Measurements from ENCODE around the gene SLC10A7. TPM values are rescaled to one million over a fixed set of nuclear protein-coding genes. Genes with fewer than 3 reads are reported as not detected.

Gene SLC10A7
- total and polyA plus RNA-seq, 2 donors (not counting 1 experiment from before 2014, with no cell fraction given): 7.4 to 12.6 TPM

DNA sequence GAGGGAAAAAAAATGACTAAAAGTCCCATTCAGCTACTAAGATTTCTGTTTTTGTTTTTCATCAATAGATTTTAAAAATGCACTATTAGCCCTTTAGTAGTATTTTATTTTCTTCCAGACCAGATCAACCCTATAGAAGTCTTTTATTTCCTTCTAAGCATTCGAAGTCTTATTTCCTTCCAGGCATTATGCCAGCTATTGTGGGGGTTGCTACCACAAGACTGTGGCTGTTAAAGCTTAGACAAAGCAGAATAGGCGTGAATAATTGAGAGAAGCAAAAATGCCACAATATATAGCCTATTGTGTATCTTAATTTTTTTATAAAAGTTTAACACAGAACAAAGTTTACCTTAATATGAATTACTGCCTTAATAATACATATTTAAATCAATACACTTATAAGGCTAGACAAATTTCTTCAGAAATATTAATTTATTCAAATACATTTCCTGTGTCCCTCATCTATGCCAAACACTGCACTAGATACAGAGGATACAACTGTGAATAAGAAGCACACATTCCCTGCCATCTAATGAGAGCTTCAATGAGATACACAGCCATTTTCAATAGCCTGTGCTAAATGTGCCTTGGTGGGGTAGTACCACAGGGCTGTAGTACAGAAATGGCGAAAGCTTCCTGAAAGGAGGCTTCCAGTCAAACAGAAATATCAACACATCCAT, 33.1 kb downstream of the SLC10A7 start:
- Histone ChIP-seq H3K27me3 (ENCODE audit: control insufficient read depth, insufficient read depth, low read length) (no peaks in the 10 kb centered on the region), H4K20me1 (ENCODE audit: control insufficient read depth, extremely low read depth, insufficient read depth, low read length) (no peaks in the 10 kb centered on the region), H3K79me2 (ENCODE audit: control insufficient read depth, insufficient read depth, low read length) (no peaks in the 10 kb centered on the region), H3K9ac (ENCODE audit: insufficient read depth, low read length) (no peak overlapping the region), H2AFZ (ENCODE audit: low read length) (no peak overlapping the region), H3K36me3 (ENCODE audit: control insufficient read depth, insufficient read depth, low read length) (no peaks in the 10 kb centered on the region), H3K4me3 (replicated peaks in 1 of 4; ENCODE audit: control extremely low read depth in 1 of 4, insufficient read depth in 1 of 4, low read depth in 3 of 4, low read length in 4 of 4) (no peak overlapping the region), H3K4me2 (ENCODE audit: extremely low read depth, insufficient read depth, low read length) (no peak overlapping the region), H3K9me3 (ENCODE audit: control insufficient read depth, insufficient read depth, low read depth, low read length) (no peaks in the 10 kb centered on the region), H3K27ac (ENCODE audit: insufficient read depth, low read length) (no peak overlapping the region), H3K4me1 (ENCODE audit: control insufficient read depth, extremely low read depth, insufficient read depth, low read length) (no peaks in the 10 kb centered on the region)
- TF ChIP-seq EZH2 (IDR thresholded peaks at IDR 0.05; ENCODE audit: low read length, missing control alignments) (no peak), CTCF (conservative IDR thresholded peaks at IDR 0.05 in 1 of 2, IDR thresholded peaks at IDR 0.05 in 1 of 2; ENCODE audit: low read depth in 1 of 2, low read length in 2 of 2) (no peak)
- peak; percentile 26 to 80 for DNase-seq (ENCODE audit: low read depth in 2 of 2)

DNA sequence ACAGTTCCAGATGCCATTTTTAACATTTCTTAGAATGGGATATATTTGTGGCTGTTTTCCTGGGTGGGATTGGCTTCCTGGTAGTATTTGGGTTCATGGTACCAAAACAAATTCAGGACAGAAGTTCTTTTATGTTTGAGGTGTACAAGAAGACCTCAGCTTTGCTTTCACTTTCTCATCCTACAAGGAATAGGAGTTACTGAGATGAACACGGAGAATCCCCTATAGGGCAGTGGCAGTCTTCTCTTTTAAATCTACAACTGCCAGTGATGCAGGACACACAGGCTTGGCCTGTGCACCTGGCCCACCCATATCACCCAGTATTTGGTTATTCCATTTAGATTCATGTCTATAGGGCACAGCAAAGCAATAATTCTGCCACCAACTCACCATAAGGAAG, 35.2 kb downstream of the SLC10A7 start:
- DNase-seq (ENCODE audit: low read depth in 2 of 2): no peak
- Histone ChIP-seq H3K9me3 (ENCODE audit: control insufficient read depth, insufficient read depth, low read depth, low read length) (no peaks in the 10 kb centered on the region), H3K4me2 (ENCODE audit: extremely low read depth, insufficient read depth, low read length) (no peak overlapping the region), H3K9ac (ENCODE audit: insufficient read depth, low read length) (no peak overlapping the region), H3K36me3 (ENCODE audit: control insufficient read depth, insufficient read depth, low read length) (no peaks in the 10 kb centered on the region), H3K4me3 (replicated peaks in 1 of 4; ENCODE audit: control extremely low read depth in 1 of 4, insufficient read depth in 1 of 4, low read depth in 3 of 4, low read length in 4 of 4) (no peak overlapping the region), H3K27me3 (ENCODE audit: control insufficient read depth, insufficient read depth, low read length) (no peaks in the 10 kb centered on the region), H2AFZ (ENCODE audit: low read length) (no peak overlapping the region), H3K4me1 (ENCODE audit: control insufficient read depth, extremely low read depth, insufficient read depth, low read length) (no peaks in the 10 kb centered on the region), H4K20me1 (ENCODE audit: control insufficient read depth, extremely low read depth, insufficient read depth, low read length) (no peaks in the 10 kb centered on the region), H3K27ac (ENCODE audit: insufficient read depth, low read length) (no peak overlapping the region), H3K79me2 (ENCODE audit: control insufficient read depth, insufficient read depth, low read length) (no peaks in the 10 kb centered on the region)
- TF ChIP-seq EZH2 (IDR thresholded peaks at IDR 0.05; ENCODE audit: low read length, missing control alignments): no peak
- no peak for TF ChIP-seq CTCF (conservative IDR thresholded peaks at IDR 0.05 in 1 of 2, IDR thresholded peaks at IDR 0.05 in 1 of 2; ENCODE audit: low read depth in 1 of 2, low read length in 2 of 2)

DNA sequence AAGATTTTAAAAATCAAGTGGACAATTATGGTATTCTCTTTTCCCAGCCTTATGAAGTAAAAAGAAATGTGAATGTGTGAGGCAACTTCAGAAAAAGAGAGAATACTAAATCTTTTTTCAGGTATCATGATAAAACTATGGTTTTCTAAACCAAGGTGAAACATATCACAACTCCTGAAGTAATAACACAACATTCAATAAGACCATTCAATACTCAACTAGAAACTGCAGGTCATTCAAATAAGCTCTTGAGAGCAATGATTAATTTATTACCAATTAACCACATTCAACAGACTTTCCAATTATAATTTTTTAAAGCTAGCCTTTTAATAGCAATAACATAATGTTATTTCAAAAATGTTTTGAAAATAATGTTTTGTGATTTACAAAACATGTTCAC, 35.8 kb downstream of the SLC10A7 start:
- Histone ChIP-seq H3K9me3 (ENCODE audit: control insufficient read depth, insufficient read depth, low read depth, low read length) (no peaks in the 10 kb centered on the region), H3K4me2 (ENCODE audit: extremely low read depth, insufficient read depth, low read length) (no peak overlapping the region), H3K9ac (ENCODE audit: insufficient read depth, low read length) (no peak overlapping the region), H3K4me3 (replicated peaks in 1 of 4; ENCODE audit: control extremely low read depth in 1 of 4, insufficient read depth in 1 of 4, low read depth in 3 of 4, low read length in 4 of 4) (no peak overlapping the region), H3K27ac (ENCODE audit: insufficient read depth, low read length) (no peak overlapping the region), H2AFZ (ENCODE audit: low read length) (no peak overlapping the region), H4K20me1 (ENCODE audit: control insufficient read depth, extremely low read depth, insufficient read depth, low read length) (no peaks in the 10 kb centered on the region), H3K36me3 (ENCODE audit: control insufficient read depth, insufficient read depth, low read length) (no peaks in the 10 kb centered on the region), H3K4me1 (ENCODE audit: control insufficient read depth, extremely low read depth, insufficient read depth, low read length) (no peaks in the 10 kb centered on the region), H3K27me3 (ENCODE audit: control insufficient read depth, insufficient read depth, low read length) (no peaks in the 10 kb centered on the region), H3K79me2 (ENCODE audit: control insufficient read depth, insufficient read depth, low read length) (no peaks in the 10 kb centered on the region)
- TF ChIP-seq CTCF (conservative IDR thresholded peaks at IDR 0.05 in 1 of 2, IDR thresholded peaks at IDR 0.05 in 1 of 2; ENCODE audit: low read depth in 1 of 2, low read length in 2 of 2) (no peak), EZH2 (IDR thresholded peaks at IDR 0.05; ENCODE audit: low read length, missing control alignments) (no peak)
- DNase-seq (ENCODE audit: low read depth in 2 of 2): no peak
